ENCODE results near the gene FAM241A.
A peak's percentile ranks its signal among the peaks of the same experiment; 100 is the strongest.

DNA sequence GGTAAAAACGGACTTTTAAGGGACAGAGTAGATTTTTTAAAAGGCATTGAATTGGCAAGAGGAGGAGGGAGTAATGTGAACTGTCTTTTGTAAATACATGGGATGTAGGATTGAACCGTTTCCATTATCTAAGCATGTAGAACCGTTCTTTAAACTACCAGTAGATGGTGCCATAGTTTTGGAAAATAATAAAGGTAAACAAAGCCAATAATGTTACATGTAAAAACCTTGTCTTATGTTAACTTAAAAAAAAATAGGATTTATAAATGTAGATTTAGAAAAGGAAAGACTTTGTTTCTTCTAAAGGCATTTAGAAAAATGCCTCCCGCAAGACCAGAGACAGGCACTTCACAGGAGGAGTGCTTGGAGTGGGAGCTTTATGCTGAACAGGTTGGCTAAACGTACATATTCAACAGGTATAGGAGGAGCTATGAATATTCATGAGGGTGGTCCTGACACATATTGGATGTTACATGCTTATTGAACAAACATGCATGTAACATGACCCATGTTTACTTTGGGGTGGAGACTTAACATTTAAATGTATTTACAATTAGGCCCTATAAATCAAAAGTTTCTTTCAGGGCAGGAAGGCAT, 45.5 kb upstream of the FAM241A start:
- TF ChIP-seq FOXM1 (IDR thresholded peaks at IDR 0.05; ENCODE audit: borderline replicate concordance) (no peak), FOXA1 (IDR thresholded peaks at IDR 0.05) (peak; percentile 73), SP1 (IDR thresholded peaks at IDR 0.05) (no peak), SUZ12 (IDR thresholded peaks at IDR 0.05) (no peak), CTBP1 (IDR thresholded peaks at IDR 0.05; ENCODE audit: borderline replicate concordance) (no peak), ZNF384 (IDR thresholded peaks at IDR 0.05) (0 out of 2 replicates have a peak, but pooled peaks have one; percentile 27), HDGF (IDR thresholded peaks at IDR 0.05; ENCODE audit: borderline replicate concordance) (no peak), L3MBTL2 (conservative IDR thresholded peaks at IDR 0.05) (no peak)
